HG02610 (cell line): ENCODE data around the gene CERKL.

ENCODE experiments used
- ATAC-seq: cut with Tn5 transposase; IDR thresholded peaks from one replicate; pipeline ENCODE4 v1.9.1; 2021; ENCODE audit warnings: mild to moderate bottlenecking, moderate library complexity; ENCODE audit not compliant: unreplicated experiment

CERKL gene

GRCh38 chr2:181628590-181629585, 28.0 kb downstream of the CERKL start:
- ATAC-seq: no peak

GRCh38 chr2:181627545-181627944, 29.4 kb downstream of the CERKL start:
- no peak for ATAC-seq

- no peak for ATAC-seq
Observed at GRCh38 chr2:181626671-181627070, 30.2 kb downstream of the CERKL start.

GRCh38 chr2:181623159-181623558, 33.7 kb downstream of the CERKL start:
- no peak for ATAC-seq

GRCh38 chr2:181621779-181622490, 35.0 kb downstream of the CERKL start:
- ATAC-seq: no peak

- no peak for ATAC-seq
Observed at GRCh38 chr2:181619516-181619915, 37.4 kb downstream of the CERKL start.

GRCh38 chr2:181616715-181617114, 40.2 kb downstream of the CERKL start:
- no peak for ATAC-seq

- no peak for ATAC-seq
Observed at GRCh38 chr2:181614874-181615638, 41.8 kb downstream of the CERKL start.

- ATAC-seq: no peak
Observed at GRCh38 chr2:181613241-181613640, 43.7 kb downstream of the CERKL start.

GRCh38 chr2:181607629-181608590, 49.0 kb downstream of the CERKL start:
- no peak for ATAC-seq

- ATAC-seq: no peak
Observed at GRCh38 chr2:181605889-181606837, 50.7 kb downstream of the CERKL start.

- ATAC-seq: no peak
Observed at GRCh38 chr2:181602017-181602416, 54.9 kb downstream of the CERKL start.

- ATAC-seq: no peak
Observed at GRCh38 chr2:181596556-181596955, 60.3 kb downstream of the CERKL start.

GRCh38 chr2:181594322-181594721, 62.6 kb downstream of the CERKL start:
- ATAC-seq: peak; percentile 79

GRCh38 chr2:181589779-181590178, 67.1 kb downstream of the CERKL start:
- no peak for ATAC-seq

- ATAC-seq: no peak
Observed at GRCh38 chr2:181588546-181588945, 68.4 kb downstream of the CERKL start.

GRCh38 chr2:181586569-181587081, 70.3 kb downstream of the CERKL start:
- peak; percentile 91 for ATAC-seq

GRCh38 chr2:181585732-181586131, 71.2 kb downstream of the CERKL start:
- ATAC-seq: no peak

GRCh38 chr2:181581534-181581933, 75.4 kb downstream of the CERKL start:
- no peak for ATAC-seq
